HG03039 (cell line): ENCODE results near the gene PDE10A.
"Not testable (repeated sequence)": the region's sequence is repeated elsewhere in the genome, so short reads cannot be mapped to it uniquely, and the experiment has no call there.

Experiments
- ATAC-seq: cut with Tn5 transposase; IDR thresholded peaks from one replicate; pipeline ENCODE4 v1.9.1; 2021; ENCODE audit warnings: mild to moderate bottlenecking, moderate library complexity; ENCODE audit not compliant: unreplicated experiment

PDE10A gene

DNA sequence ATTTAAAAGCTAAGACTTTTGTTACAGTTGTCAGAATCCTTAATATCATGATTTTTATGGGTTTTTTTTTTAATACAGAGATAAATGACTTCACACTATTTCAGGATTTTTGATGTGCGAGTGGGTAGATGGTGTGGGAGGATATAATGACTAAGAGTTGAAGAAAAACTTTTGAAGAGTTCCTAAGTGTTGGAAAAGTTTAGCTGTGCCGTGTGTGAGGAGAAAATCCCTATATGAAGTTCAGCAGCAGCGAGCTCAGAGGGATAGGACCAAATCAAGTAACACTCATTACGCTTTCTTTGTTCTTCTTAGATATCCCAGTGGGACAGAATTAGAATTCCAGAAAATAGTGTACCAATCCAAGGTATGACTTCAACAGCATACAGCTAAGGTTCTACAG is 34.1 kb downstream of the PDE10A start:
- no peak for ATAC-seq

GRCh38 chr6:165627366-165627765 is 35.7 kb downstream of the PDE10A start:
- ATAC-seq, result no peak

DNA sequence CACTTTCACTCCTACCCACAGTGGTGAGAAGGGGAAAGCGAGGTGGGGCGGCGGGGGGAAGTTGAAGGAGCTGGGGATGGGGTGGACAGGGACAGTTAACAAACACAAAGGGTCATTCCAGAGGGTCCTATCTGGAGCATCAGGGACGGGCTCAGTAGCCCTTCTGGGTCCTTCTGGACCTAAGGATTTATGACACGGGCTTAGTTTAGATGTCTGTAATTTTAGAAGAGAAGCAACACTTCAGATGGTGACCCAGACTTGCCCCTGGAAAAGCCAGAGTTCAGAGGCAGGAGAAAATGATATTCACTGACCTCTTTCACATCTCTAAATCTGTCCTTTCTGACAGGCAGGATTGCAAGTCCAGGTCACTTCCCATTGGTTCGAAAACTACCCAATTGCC is 36.3 kb downstream of the PDE10A start:
- ATAC-seq, result no peak

DNA sequence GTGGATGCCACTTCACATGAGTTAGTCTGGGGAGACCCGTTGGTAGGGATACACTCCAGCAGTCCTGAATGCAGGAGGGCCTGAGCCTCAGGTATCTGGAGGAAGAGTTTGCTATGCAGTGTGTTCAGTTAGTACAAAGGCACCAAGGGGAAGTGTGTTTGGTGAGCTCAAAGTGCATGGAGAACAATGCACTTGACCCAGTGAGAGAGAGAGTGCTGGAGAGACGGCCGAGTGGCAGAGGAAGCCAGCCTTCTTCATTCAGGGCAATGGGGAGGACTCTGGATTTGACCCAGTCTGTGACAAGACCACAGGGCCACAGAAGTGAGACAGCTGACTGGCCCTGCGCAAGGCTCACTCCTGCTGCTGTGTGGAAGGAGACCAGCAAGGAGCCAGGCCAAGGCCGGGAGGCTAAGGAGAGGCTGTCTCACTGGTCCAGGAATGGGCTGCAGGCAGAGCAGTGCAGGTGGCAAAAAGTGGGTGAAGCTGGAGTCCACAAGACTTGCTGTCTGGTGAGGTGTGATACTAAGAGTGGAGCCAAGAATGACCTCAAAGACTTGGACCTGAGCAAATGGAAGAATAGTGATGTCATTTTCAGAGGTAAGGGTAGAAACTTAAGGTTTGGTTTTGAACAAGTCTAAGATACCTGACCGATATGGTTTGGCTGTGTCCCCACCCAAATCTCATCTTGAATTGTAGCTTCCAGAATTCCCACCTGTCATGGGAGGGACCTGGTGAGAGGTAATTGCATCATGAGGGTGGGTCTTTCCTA is 38.0 kb downstream of the PDE10A start:
- ATAC-seq, result no peak

DNA sequence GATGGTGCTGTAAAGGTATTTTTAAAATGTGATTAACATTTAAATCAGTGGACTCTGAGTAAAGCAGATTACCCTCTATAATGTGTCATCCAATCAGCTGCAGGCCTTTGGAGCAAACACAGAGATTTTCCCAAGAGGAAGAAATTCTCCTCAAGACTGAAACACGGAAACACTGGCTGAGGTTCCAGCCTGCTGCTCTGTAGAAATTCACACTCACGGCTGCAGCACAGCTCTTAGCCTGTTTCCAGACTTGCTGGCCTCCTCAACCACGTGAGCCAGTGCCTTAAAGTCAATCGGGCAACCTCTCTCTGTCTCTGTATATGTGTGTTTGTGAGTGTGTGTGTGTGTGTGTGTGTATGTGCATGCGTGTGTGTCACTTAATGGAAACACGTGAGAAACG is 41.1 kb downstream of the PDE10A start:
- no peak for ATAC-seq

- ATAC-seq, result not testable (repeated sequence)
Measured at GRCh38 chr6:165618891-165619290, 44.1 kb downstream of the PDE10A start.

GRCh38 chr6:165618241-165618640 is 44.8 kb downstream of the PDE10A start:
- no peak for ATAC-seq

GRCh38 chr6:165617528-165617927 is 45.5 kb downstream of the PDE10A start:
- no peak for ATAC-seq

GRCh38 chr6:165616116-165616515 is 46.9 kb downstream of the PDE10A start:
- no peak for ATAC-seq

GRCh38 chr6:165615636-165616035 is 47.4 kb downstream of the PDE10A start:
- no peak for ATAC-seq

DNA sequence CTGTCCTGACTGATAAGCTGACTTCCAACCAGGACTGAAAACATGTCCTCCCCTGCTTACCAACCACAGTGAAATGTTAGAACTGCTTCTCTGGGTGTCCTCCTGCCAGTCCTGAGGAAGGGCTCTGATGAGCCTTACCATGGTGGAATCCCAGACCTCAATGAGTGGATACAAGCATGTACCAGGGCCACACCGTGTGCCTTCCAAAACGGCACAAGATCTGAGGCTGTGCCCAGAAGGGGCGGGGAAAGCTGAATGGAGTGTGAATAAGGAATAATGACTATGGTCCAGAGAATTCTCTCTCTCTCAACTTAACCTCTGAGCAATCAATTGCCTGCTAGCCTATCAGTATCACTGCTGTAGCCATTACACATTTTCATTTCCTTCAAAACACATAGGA is 51.7 kb downstream of the PDE10A start:
- no peak for ATAC-seq

GRCh38 chr6:165608577-165608976 is 54.5 kb downstream of the PDE10A start:
- not testable (repeated sequence) for ATAC-seq

DNA sequence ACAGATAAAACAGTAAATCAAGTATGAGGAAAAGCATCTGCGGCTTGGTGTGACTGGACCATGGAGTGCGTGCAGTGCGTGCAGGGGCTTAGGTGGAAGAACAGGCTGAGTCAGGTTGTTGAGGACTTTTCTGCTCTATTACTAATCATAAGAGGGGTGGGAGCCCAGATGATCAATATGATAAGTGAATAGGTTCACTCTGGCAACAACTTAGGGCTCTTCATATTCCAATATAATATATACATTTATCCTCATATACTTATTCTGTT is 56.4 kb downstream of the PDE10A start:
- ATAC-seq, result no peak

DNA sequence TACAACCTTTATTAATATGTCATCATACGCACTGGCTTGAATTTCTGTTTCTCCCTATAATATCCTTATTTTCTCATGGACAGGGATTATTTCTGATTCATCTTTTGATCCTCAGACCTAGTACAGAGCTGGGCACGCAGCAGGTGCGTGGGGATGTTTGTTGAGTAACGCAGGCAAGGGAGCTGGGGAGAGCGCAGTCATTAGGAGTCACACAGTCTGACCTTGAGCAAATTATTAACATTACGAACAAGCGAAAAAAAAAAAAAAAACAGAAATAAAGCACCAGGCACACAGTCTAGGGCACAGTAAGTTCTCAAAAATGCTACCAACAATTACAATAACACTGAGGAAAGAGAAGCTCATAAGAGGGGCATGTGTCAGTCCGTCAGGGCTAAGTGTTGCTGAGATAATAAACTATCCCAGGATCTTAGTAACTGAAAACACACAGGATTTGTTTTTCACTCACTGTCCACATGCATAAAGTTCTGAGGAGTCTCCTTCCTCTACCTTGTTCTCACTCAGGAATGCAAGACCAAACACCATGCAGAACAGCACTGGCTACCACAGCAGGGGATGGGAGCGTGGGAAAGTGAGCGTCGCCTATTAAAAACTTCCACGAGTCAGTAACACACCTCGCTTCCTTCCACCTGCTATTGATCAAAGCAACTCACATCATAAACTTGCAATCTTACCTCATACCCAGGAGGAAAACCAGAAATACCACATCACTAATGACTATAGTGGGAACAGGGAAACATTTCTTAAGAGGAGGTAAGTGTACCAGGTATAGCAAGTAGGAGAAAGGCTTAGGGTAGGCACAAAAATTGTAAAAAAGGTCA is 56.9 kb downstream of the PDE10A start:
- ATAC-seq, result no peak

GRCh38 chr6:165605182-165605875 is 57.7 kb downstream of the PDE10A start:
- no peak for ATAC-seq

GRCh38 chr6:165602291-165602690 is 60.8 kb downstream of the PDE10A start:
- ATAC-seq, result no peak

DNA sequence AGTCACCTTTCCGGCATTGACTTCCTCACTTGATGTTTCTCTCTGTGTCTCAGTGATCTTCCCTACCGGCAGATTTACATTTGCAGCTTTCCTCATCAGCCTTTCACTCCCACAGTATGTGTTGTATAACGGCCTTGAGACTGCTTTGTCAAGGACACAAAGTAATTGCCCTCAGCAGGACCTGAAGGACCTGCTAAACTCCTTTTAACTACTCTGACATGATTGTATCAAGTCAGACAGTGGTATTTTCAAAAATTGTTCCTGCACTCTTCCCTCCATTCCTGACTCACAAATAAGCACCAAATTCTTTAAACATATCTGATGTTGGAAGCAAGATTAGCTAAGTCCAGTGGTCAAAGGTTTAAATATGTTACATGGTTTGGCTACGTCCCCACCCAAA is 62.4 kb downstream of the PDE10A start:
- no peak for ATAC-seq

DNA sequence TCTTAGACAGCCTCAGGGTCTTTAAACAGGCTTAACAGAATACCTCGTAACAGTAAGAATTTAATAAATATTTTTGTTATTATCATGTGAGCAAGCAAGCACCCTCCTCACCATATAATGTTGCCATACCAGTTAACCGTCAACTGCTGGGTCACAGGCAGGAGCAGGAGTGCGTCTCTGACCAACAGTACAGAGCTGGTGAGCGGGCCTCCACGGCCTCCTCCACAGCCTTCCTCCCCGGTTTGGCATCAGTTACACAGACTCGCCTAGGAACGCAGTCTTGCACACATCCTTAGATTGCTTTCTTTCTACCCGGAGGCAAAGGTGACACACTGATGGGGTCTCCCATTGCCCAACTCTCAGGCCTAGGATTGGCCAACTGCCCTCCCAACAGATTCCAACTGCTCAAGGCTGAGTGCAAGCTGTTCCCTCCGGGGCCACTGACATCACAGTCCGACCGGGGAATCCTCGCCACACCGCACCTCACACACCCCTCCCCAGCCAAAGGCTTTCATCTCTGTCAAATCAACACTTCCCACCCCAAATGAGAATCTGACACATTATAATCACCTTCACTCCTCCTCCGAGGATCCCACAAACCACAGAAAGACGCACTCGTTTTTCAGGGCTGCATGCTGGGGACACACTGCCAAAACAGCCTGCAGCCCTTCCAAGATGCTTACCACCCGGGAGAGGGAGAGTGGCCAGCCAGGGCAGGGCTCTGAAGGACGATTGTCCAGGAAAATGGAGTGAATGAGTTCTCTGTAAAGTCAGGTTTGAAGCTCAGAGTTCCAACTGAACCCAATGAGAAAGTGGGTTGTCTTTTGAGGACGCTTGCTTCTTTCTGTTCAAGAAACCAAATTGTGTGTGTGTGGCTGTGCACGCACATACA is 63.2 kb downstream of the PDE10A start:
- no peak for ATAC-seq

DNA sequence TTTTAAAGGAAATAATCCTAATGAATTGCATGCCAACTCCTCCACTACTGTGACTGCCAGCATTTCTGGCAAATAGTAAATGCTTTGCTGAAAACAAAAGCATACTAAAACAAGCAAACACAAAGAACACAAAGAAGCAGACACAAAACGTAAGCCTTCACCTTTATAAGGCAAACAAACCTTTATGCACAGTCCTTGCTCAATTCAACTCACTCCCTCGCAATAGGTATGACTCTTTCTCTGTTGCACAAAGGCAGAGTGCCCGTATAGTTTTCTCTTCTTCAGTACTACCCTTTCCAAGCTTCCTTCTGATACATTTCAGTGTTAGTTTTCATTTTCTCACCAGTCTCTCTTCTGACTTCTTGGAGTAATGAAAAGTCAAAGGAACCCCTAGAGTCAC is 63.9 kb downstream of the PDE10A start:
- ATAC-seq, result no peak

- ATAC-seq, result no peak
Measured at GRCh38 chr6:165597821-165598220, 65.2 kb downstream of the PDE10A start.
